Lower leg skin (tissue), 3 donors: ENCODE data around the gene SNRNP40.

Source experiments
- CTCF ChIP-seq, 3 donors: fragments of 450-650 bp; IDR thresholded peaks; one replicate each; pipeline ENCODE4 v1.5.1; 2016; ENCODE audit warnings: antibody characterized with exemption in 3 of 3, mild to moderate bottlenecking in 3 of 3, moderate library complexity in 2 of 3
- POLR2A ChIP-seq, 2 donors: fragments of 450-650 bp; IDR thresholded peaks; one replicate each; pipeline ENCODE4 v1.6.1; 2016 to 2017; ENCODE audit warnings: antibody characterized with exemption in 2 of 2, mild to moderate bottlenecking in 1 of 2, moderate library complexity in 1 of 2

DNA sequence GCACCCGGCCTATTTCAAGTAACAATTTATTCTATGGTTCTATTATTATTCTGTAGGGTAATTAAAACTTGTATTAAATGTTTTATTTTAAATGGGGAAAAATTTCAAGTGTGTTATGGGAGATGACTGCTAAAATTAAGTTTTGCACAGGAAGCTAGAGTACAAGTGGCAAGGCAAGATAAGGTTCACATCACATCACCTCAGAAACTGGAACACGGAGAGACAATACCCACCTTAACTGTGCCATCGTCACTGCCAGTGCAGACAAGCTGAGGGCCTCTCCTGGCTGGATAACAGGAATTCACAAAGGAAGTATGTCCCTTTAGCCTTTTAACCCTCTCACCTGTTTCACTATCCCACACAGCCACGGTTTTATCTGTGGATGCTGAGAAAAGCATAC, 7.6 kb downstream of the SNRNP40 start:
- TF ChIP-seq CTCF (IDR thresholded peaks at IDR 0.05) (no peak), POLR2A (IDR thresholded peaks at IDR 0.05) (no peak)
